Brain microvascular endothelial cell (primary cell): Measurements from ENCODE around the gene DRD5.

Experiments
- DNase-seq: peaks from one replicate; pipeline ENCODE4 v3.0.0-alpha.2; 2020
- H3K27ac ChIP-seq: fragments of 250-450 bp; sonication (Bioruptor Pico); 2 replicates; pipeline ENCODE4 v1.5.1; 2020; ENCODE audit warnings: mild to moderate bottlenecking, moderate library complexity
- H3K27me3 ChIP-seq: fragments of 250-450 bp; sonication (Bioruptor Pico); replicated peaks from 2 replicates; pipeline ENCODE4 v1.5.1; 2020; ENCODE audit warnings: mild to moderate bottlenecking
- H3K36me3 ChIP-seq: fragments of 250-450 bp; sonication (Bioruptor Pico); replicated peaks from 2 replicates; pipeline ENCODE4 v1.5.1; 2020; ENCODE audit warnings: mild to moderate bottlenecking
- H3K4me3 ChIP-seq: 2 replicates; pipeline ENCODE4 v1.5.1; 2011; ENCODE audit warnings: low read depth, mild to moderate bottlenecking, control low read depth, low read length, moderate library complexity
- CTCF ChIP-seq: IDR thresholded peaks from 2 replicates; pipeline ENCODE4 v1.5.1; 2011; ENCODE audit warnings: low read depth, mild to moderate bottlenecking, moderate library complexity, low read length, control low read depth, inconsistent platforms; ENCODE audit errors: missing control alignments
- in situ Hi-C: cut with HindIII; loops from 2 replicates; pipeline ENCODE4 v1.10.0; 2017; ENCODE audit warnings: low sequenced_read_pairs, low pct_ligation_motif_present

The DRD5 gene

GRCh38 chr4:9808077-9808476 lies 26.6 kb downstream of the DRD5 start:
- DNase-seq: no peak
- in situ Hi-C loops: no loop called here
- Histone ChIP-seq H3K4me3 (no peak overlapping the region), H3K36me3 (no peaks in the 10 kb centered on the region), H3K27me3 (no peaks in the 10 kb centered on the region), H3K27ac (no peak overlapping the region)
- no peak for TF ChIP-seq CTCF

- Histone ChIP-seq H3K4me3 (no peak overlapping the region), H3K27ac (no peak overlapping the region), H3K27me3 (no peaks in the 10 kb centered on the region), H3K36me3 (no peaks in the 10 kb centered on the region)
- no peak for TF ChIP-seq CTCF
- in situ Hi-C loops: no loop called here
- DNase-seq: no peak
Measured at GRCh38 chr4:9811806-9812205, 30.4 kb downstream of the DRD5 start.

- no peaks in the 10 kb centered on the region for H3K27me3 ChIP-seq
- in situ Hi-C loops: no loop called here
- DNase-seq: peak; percentile 1
- no peak for TF ChIP-seq CTCF
- no peak overlapping the region for H3K4me3 ChIP-seq
- H3K27ac ChIP-seq: no peak overlapping the region
- H3K36me3 ChIP-seq: no peaks in the 10 kb centered on the region
Measured at GRCh38 chr4:9812501-9813340, 31.3 kb downstream of the DRD5 start.

- no peaks in the 10 kb centered on the region for H3K36me3 ChIP-seq
Measured at GRCh38 chr4:9816285-9816684, 34.9 kb downstream of the DRD5 start.

GRCh38 chr4:9820343-9820742 lies 38.9 kb downstream of the DRD5 start:
- Histone ChIP-seq H3K36me3 (no peaks in the 10 kb centered on the region), H3K4me3 (no peak overlapping the region), H3K27me3 (no peaks in the 10 kb centered on the region), H3K27ac (no peak overlapping the region)
- TF ChIP-seq CTCF: no peak
- no peak for DNase-seq
- in situ Hi-C loops: no loop called here

More at GRCh38 chr4:9816285-9816684, 34.9 kb downstream of the DRD5 start:
- TF ChIP-seq CTCF: no peak
- H3K27ac ChIP-seq: no peak overlapping the region
- in situ Hi-C loops: no loop called here
- DNase-seq: no peak
- no peaks in the 10 kb centered on the region for H3K27me3 ChIP-seq
- H3K4me3 ChIP-seq: no peak overlapping the region

GRCh38 chr4:9825049-9825448 lies 43.6 kb downstream of the DRD5 start:
- no peaks in the 10 kb centered on the region for H3K36me3 ChIP-seq
- H3K4me3 ChIP-seq: no peak overlapping the region
- no peak overlapping the region for H3K27ac ChIP-seq
- in situ Hi-C loops: no loop called here
- no peak for TF ChIP-seq CTCF
- no peaks in the 10 kb centered on the region for H3K27me3 ChIP-seq
- no peak for DNase-seq
